Left lung (tissue), 10 donors: ENCODE measurements around the gene OR6M1. TPM values are rescaled to one million over a fixed set of nuclear protein-coding genes. Genes with fewer than 3 reads are reported as not detected.

Source experiments
- ATAC-seq: fragments of 200-7000 bp; cut with Tn5 transposase; one replicate; pipeline ENCODE4 v1.9.1; 2020; ENCODE audit warnings: moderate library complexity
- DNase-seq, 4 donors: peaks; one replicate each; pipeline ENCODE4 v3.0.0-alpha.2; 2013 to 2020
- H3K27ac ChIP-seq, 2 donors: fragments of 200-600 bp; sonication (generic) in 1 of 2; one replicate each; pipeline versions ENCODE4 v1.5.0 to v1.8.0; 2020 to 2021
- H3K27me3 ChIP-seq, 2 donors: fragments of 200-600 bp; sonication (generic) in 1 of 2; one replicate each; pipeline versions ENCODE4 v1.5.0 to v1.8.0; 2020 to 2021
- H3K36me3 ChIP-seq, 2 donors: fragments of 200-600 bp; sonication (generic) in 1 of 2; one replicate each; pipeline versions ENCODE4 v1.5.0 to v1.8.0; 2020 to 2021
- H3K4me1 ChIP-seq, 2 donors: fragments of 200-600 bp; one replicate each; pipeline ENCODE4 v1.8.0; 2021
- H3K4me3 ChIP-seq, 2 donors: fragments of 200-600 bp; sonication (generic) in 1 of 2; one replicate each; pipeline versions ENCODE4 v1.5.0 to v1.8.0; 2020 to 2021; ENCODE audit warnings: mild to moderate bottlenecking in 1 of 2
- H3K9me3 ChIP-seq, 2 donors: fragments of 200-600 bp; sonication (generic) in 1 of 2; one replicate each; pipeline versions ENCODE4 v1.5.0 to v1.8.0; 2020 to 2021
- CTCF ChIP-seq, 2 donors: fragments of 200-600 bp; sonication (generic) in 1 of 2; IDR thresholded peaks; one replicate each; pipeline versions ENCODE4 v1.5.0 to v1.8.0; 2021; ENCODE audit warnings: antibody characterized with exemption in 2 of 2
- intact Hi-C, 2 donors: fragments of 100-400 bp; cut with DNase I; formaldehyde crosslinking; loops; one replicate each; pipeline versions ENCODE4 v1.11.2 to v1.14.2; 2022
- polyA plus RNA-seq, 6 donors: library from polyadenylated mRNA; unstranded; fragments of 120-200 nt; gene quantifications; one replicate each; pipeline ENCODE4 v1.2.1, GENCODE V29; 2013; ENCODE audit not compliant: insufficient read length in 6 of 6
- total RNA-seq, 2 donors: library from RNA; stranded (reverse); fragmentation: NEBNext Ultra II Directional; extraction: Animal tissue kit (Norgen Biotek cat#: 25700); gene quantifications; one replicate each; pipeline ENCODE4 v1.2.1, GENCODE V29; 2021
- donor health status: DM: no; HTN: yes; CAD: no.
- donor health status: DM: no; HTN: no; CAD: no.

OR6M1 gene
- total and polyA plus RNA-seq, 8 donors, result not detected

- Histone ChIP-seq H3K27me3 (no peaks in the 10 kb centered on the region), H3K36me3 (no peaks in the 10 kb centered on the region), H3K4me3 (no peak overlapping the region), H3K27ac (no peak overlapping the region), H3K4me1 (no peaks in the 10 kb centered on the region), H3K9me3 (peaks cover 0 to 22% of the 10 kb centered on the region in 2 donors)
- DNase-seq (no peak), ATAC-seq (no peak)
- intact Hi-C loops, result no loop called here
- TF ChIP-seq CTCF (IDR thresholded peaks at IDR 0.05), result no peak
These were observed 43.7 kb downstream of the OR6M1 start for GRCh38 chr11:123762422-123762821.

GRCh38 chr11:123760894-123761293 lies 45.3 kb downstream of the OR6M1 start:
- ATAC-seq, result no peak
- TF ChIP-seq CTCF (IDR thresholded peaks at IDR 0.05), result no peak
- intact Hi-C loops, result no loop called here

GRCh38 chr11:123757976-123758375 lies 48.2 kb downstream of the OR6M1 start:
- no peak for DNase-seq
- Histone ChIP-seq H3K36me3 (no peaks in the 10 kb centered on the region), H3K9me3 (peaks cover 0 to 20% of the 10 kb centered on the region in 2 donors), H3K4me3 (no peak overlapping the region), H3K4me1 (no peaks in the 10 kb centered on the region), H3K27me3 (no peaks in the 10 kb centered on the region), H3K27ac (no peak overlapping the region)
- no peak for ATAC-seq
- no peak for TF ChIP-seq CTCF (IDR thresholded peaks at IDR 0.05)
- intact Hi-C loops, result no loop called here

More at GRCh38 chr11:123760894-123761293, 45.3 kb downstream of the OR6M1 start:
- Histone ChIP-seq H3K4me1 (no peaks in the 10 kb centered on the region), H3K9me3 (peaks cover 0 to 22% of the 10 kb centered on the region in 2 donors), H3K27ac (no peak overlapping the region), H3K4me3 (no peak overlapping the region), H3K27me3 (no peaks in the 10 kb centered on the region), H3K36me3 (no peaks in the 10 kb centered on the region)
- no peak for DNase-seq

GRCh38 chr11:123755813-123756212 lies 50.3 kb downstream of the OR6M1 start:
- no peak for TF ChIP-seq CTCF (IDR thresholded peaks at IDR 0.05)
- Histone ChIP-seq H3K27ac (no peak overlapping the region), H3K27me3 (no peaks in the 10 kb centered on the region), H3K9me3 (no peaks in the 10 kb centered on the region), H3K36me3 (no peaks in the 10 kb centered on the region), H3K4me3 (no peak overlapping the region), H3K4me1 (no peaks in the 10 kb centered on the region)
- intact Hi-C loops, result no loop called here
- DNase-seq (no peak), ATAC-seq (no peak)

Other genes starting within 250 kb of the OR6M1 start
- under 1 TPM; 0.61 to 0.86 TPM for gene SCN3B, start 151.7 kb downstream of the OR6M1 start, total RNA-seq
- gene SCN3B, start 151.7 kb downstream of the OR6M1 start, polyA plus RNA-seq, result 1 to 10 TPM; 5.2 to 7.2 (median 5.5) TPM
- 1 to 10 TPM; 6.6 to 10.0 TPM for gene ZNF202, start 64.7 kb downstream of the OR6M1 start, total RNA-seq
- 10 to 100 TPM; 18.2 to 24.2 (median 22.0) TPM for gene ZNF202, start 64.7 kb downstream of the OR6M1 start, polyA plus RNA-seq
- gene OR6X1, start 51.8 kb downstream of the OR6M1 start, total RNA-seq, result not detected
- not detected for gene OR6X1, start 51.8 kb downstream of the OR6M1 start, polyA plus RNA-seq
- gene TMEM225, start 79.3 kb upstream of the OR6M1 start, total RNA-seq, result not detected
- gene TMEM225, start 79.3 kb upstream of the OR6M1 start, polyA plus RNA-seq, result not detected
- not detected for gene OR8D4, start 95.8 kb upstream of the OR6M1 start, total RNA-seq
- under 1 TPM in 2 of 6 donors, not detected in 4; 0.06 to 0.07 TPM for gene OR8D4, start 95.8 kb upstream of the OR6M1 start, polyA plus RNA-seq
- gene OR4D5, start 133.3 kb upstream of the OR6M1 start, total RNA-seq, result not detected
- not detected for gene OR4D5, start 133.3 kb upstream of the OR6M1 start, polyA plus RNA-seq
- gene OR6T1, start 137.5 kb upstream of the OR6M1 start, total RNA-seq, result not detected
- gene OR6T1, start 137.5 kb upstream of the OR6M1 start, polyA plus RNA-seq, result not detected
- gene OR10S1, start 171.4 kb upstream of the OR6M1 start, total RNA-seq, result not detected
- not detected for gene OR10S1, start 171.4 kb upstream of the OR6M1 start, polyA plus RNA-seq
- gene OR10G6, start 188.8 kb upstream of the OR6M1 start, total RNA-seq, result not detected
- not detected for gene OR10G6, start 188.8 kb upstream of the OR6M1 start, polyA plus RNA-seq
- not detected for gene OR10G4, start 206.6 kb upstream of the OR6M1 start, total RNA-seq
- gene OR10G4, start 206.6 kb upstream of the OR6M1 start, polyA plus RNA-seq, result not detected
- gene OR10G9, start 216.7 kb upstream of the OR6M1 start, total RNA-seq, result not detected
- not detected for gene OR10G9, start 216.7 kb upstream of the OR6M1 start, polyA plus RNA-seq
- not detected for gene OR10G8, start 220.4 kb upstream of the OR6M1 start, total RNA-seq
- gene OR10G8, start 220.4 kb upstream of the OR6M1 start, polyA plus RNA-seq, result not detected
- not detected for gene OR10G7, start 235.0 kb upstream of the OR6M1 start, total RNA-seq
- not detected for gene OR10G7, start 235.0 kb upstream of the OR6M1 start, polyA plus RNA-seq